ENCODE data around the gene MRM1.

The MRM1 gene, protein sequence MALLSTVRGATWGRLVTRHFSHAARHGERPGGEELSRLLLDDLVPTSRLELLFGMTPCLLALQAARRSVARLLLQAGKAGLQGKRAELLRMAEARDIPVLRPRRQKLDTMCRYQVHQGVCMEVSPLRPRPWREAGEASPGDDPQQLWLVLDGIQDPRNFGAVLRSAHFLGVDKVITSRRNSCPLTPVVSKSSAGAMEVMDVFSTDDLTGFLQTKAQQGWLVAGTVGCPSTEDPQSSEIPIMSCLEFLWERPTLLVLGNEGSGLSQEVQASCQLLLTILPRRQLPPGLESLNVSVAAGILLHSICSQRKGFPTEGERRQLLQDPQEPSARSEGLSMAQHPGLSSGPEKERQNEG

GRCh38 chr17:36601303-36602029 lies at the start of gene MRM1:
Gene MRM1 (plus strand): TSS chr17:36601583. CDS start chr17:36601811, 228 bp downstream.
- DNase-seq, result peak; percentile 84 to 93

DNA sequence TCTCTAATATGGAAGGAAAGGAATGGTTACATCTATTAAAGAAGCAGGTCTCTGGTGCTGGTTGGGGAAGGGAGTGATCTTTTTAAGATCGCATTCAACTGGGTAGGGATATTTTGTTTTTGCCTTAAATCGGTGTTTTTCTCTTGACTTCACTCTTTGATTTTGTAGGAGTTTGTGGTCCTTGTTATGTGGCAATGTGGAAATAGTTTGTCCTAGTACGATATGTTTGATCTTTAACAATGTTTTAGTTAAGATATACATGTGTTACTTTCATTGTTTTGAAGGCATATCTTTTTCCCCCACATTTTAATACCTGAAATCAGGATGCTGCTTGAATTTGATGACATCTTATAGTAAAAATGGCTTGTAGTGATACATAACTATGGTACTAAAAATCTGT lies 47.9 kb upstream of the MRM1 start:
- no peak for DNase-seq

- no peak for DNase-seq
Measured at GRCh38 chr17:36566081-36566480, 35.3 kb upstream of the MRM1 start.

DNA sequence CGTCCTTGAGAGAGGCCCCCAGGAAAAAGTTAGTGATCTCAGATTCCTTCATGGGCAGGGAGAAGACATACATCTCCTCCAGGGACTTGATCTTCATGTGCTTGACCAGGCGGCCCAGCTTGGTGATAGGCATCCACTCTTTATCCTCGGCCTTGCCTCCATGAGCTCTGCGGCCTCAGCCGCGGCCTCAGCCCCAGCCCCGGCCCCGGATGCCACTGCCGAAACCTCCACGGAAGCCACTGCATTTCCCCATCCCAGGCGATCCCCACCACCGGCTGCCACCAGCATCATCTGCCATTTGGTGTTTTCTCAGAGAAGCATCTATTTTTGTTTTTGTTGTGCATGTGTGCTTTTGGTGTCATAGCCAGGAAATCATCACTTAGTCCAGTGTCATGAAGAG lies 26.4 kb upstream of the MRM1 start:
- no peak for DNase-seq

- DNase-seq, result no peak
Measured at GRCh38 chr17:36576793-36577192, 24.6 kb upstream of the MRM1 start.

DNA sequence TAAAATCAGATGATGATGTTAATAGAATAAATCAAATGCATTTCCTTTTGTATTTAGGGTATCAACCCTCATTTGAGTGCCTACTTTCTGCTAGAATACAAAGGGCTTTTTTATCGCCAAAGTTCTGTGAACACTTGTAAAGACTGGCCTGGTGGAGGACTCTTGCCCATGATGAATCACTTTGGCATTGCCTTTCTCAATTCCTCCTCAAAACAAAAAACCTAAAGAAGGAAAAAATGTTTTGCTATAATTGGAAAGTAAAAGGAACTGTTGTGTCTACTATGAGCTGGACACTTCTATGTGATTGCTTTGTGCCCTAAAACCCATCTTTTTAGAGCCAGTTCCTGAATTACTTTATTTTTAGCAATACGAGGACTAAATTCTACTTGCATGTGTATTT lies 22.7 kb upstream of the MRM1 start:
- DNase-seq, result no peak

GRCh38 chr17:36583787-36584186 lies 17.6 kb upstream of the MRM1 start:
- DNase-seq, result no peak

DNA sequence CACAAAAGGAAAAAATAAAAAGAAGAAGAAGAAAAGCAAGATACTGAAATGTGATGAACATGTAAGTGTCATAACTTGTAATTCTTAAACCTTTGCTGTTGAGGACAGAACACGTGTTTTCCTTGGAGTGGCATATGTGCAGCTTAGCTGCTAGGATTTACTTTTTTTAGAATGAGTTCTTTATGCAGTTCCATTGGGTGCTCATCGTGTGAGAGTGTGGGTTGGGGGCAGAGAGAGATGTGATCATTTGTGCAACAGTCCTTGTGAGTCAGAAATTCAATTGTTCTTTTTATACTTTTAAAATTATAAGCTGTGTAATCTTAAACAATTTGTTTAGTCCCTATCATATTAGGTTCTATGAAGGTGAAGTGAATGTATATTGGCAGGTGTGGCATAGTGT lies 15.2 kb upstream of the MRM1 start:
- DNase-seq, result no peak

GRCh38 chr17:36590082-36590481 lies 11.3 kb upstream of the MRM1 start:
- DNase-seq, result no peak

DNA sequence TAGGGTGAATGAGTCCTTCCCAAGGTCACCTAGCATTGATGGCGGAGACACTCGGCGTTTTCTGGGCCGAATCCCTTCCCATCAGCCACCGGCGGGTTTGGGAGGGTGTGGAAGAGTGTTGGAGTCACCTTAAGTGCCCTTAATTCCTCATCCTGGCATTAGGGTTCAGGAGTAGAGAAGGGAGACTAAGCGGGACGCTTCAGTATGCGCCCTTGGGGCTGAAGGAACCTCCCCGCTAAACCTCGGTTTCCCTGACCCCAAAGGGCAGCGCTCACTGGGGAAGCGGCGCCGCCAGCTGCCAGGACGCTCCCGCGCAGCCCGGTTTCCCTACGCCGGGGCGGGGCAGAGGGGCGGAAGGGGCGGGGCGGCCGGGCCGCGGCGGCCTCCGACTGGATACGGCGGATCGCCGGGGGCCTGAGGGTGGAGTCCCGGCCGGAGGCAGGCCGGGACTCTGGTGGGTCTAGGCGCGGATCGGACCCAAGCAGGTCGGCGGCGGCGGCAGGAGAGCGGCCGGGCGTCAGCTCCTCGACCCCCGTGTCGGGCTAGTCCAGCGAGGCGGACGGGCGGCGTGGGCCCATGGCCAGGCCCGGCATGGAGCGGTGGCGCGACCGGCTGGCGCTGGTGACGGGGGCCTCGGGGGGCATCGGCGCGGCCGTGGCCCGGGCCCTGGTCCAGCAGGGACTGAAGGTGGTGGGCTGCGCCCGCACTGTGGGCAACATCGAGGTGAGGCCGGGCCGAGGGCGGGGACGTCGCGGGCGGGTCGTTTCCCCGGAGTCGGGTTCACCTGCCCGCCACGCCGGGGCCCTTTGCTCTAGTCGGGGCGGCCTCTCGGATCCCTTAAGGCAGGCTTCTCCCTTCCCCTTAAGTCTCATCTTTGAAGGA lies 9.7 kb upstream of the MRM1 start, which contains the start of gene DHRS11:
Gene DHRS11 (plus strand): TSS at position 446 of the 882 bp plus-strand sequence. CDS start 131 bp downstream, at position 577.
- DNase-seq, result peak; percentile 44 to 69

DNA sequence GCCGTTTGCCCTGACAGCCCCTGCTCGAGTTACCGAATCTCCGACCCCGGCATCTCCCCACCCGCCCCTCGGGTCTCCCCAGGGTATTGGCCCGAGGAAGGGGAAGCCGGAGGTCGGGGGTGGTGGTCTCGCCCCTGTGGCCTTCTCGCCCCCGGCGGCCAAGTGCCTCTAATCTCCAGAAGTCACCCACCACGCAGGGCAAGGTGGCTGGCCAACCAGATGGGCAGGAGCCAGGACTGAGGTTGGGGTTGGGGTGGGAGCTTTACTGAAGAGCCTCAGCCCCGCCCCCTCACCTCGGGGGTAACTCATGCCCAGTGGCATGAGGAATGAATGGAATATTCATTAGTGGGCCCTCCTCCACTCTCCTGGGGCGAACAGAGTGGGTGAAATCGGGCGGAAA lies 9.1 kb upstream of the MRM1 start:
- peak in 1 of 2 experiments; percentile 19 for DNase-seq

GRCh38 chr17:36592716-36593321 lies 8.6 kb upstream of the MRM1 start:
- no peak for DNase-seq

- no peak for DNase-seq
Measured at GRCh38 chr17:36593656-36594316, 7.6 kb upstream of the MRM1 start.

DNA sequence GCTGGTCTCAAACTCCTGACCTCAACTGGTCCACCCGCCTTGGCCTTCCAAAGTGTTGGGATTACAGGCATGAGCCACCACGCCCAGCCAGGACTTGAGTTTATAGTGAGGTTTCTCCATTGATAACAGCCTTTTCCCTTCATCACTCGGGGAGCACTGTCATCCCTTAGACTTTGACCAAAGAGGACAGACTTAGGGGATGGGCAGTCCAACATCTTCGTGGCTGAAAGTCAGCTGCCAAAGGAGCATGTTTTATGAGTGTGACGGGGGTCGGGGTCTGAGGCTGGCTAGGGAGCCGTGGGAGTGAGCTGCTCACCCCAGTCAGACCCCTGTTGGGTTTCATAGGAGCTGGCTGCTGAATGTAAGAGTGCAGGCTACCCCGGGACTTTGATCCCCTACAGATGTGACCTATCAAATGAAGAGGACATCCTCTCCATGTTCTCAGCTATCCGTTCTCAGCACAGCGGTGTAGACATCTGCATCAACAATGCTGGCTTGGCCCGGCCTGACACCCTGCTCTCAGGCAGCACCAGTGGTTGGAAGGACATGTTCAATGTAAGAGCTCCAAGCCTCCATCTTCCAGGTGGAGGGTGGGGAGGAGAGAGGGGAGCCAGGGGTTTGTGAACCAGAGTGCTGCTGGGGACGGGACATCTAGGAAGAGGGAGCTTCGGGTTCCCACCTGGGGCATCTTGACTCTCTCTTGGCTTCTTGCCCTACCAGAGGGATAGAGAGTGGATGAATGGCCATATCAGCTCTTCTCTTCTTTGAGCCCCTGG lies 6.6 kb upstream of the MRM1 start:
- DNase-seq, result no peak

DNA sequence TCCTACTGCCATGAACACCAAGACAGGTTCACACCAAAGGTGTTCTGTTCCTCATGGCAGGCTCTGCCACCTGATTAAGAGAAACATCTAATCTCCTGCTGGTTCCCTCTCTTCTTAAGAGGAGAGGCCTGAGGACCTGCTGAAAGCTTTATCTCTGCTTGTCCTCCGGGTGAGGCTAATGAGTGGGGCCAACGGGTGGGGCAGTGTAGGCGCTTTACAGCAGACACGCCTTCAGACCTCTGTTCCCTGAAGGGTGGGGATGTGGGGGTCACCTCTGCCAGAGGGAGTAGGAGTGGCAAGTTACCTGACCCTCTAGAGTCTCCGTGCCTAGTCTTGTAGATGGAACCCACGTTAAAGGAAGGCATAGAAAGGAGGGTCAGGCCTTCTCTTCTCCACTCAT lies 4.2 kb upstream of the MRM1 start:
- DNase-seq, result no peak

GRCh38 chr17:36597866-36598777 lies 3.3 kb upstream of the MRM1 start:
- no peak for DNase-seq

- no peak for DNase-seq
Measured at GRCh38 chr17:36598951-36599401, 2.4 kb upstream of the MRM1 start.

DNA sequence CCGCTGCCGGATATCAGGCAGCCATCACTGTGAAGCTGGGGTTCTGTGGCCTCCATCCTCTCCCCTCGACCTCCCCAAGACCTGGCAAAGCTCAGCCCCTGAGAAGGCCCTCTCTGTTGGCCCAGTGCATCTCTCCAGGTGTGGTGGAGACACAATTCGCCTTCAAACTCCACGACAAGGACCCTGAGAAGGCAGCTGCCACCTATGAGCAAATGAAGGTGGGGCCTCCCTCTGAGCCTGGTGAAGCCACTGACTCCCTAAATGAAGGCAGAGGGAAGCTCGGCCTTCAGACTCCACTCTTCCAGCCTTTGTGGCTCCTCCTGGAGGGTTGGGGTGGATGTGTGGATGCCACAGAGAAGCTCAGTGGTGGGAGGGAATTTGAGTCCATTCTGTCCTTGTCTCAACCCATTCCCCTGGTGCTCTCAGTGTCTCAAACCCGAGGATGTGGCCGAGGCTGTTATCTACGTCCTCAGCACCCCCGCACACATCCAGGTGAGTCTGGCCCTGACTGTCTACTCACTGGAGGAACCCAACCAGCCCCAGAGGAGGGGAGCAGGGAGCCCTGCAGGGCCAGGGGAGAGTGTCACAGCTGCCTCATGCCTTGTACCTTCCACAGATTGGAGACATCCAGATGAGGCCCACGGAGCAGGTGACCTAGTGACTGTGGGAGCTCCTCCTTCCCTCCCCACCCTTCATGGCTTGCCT lies 1.7 kb upstream of the MRM1 start:
- no peak for DNase-seq

DNA sequence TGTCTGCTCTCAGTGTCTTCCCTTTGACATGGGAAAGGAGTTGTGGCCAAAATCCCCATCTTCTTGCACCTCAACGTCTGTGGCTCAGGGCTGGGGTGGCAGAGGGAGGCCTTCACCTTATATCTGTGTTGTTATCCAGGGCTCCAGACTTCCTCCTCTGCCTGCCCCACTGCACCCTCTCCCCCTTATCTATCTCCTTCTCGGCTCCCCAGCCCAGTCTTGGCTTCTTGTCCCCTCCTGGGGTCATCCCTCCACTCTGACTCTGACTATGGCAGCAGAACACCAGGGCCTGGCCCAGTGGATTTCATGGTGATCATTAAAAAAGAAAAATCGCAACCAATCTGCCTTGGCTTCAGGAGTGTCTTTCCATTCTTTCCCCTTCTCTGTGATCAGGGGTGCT lies 918 bp upstream of the MRM1 start:
- no peak for DNase-seq

DNA sequence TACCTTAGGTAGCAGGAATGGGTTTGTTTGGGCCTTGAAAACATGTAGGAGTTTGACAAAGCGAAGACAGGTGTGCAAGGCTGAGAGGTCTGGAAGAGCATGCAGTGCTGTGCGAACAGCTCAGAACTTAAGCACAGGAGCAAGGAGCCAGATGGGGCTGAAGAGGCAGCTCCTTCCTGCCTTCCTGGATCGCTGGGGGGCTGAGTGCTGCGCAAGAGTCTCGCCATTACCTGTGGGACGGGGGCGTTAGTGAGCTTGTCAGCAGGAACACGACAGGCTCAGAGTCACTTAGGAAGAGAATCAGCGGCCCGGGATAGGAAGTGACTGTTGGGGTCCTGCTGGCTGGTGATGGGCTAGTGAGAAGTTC lies 464 bp upstream of the MRM1 start:
- no peak for DNase-seq

Data from SHP77 (cell line).